Heart left ventricle (tissue), 16 donors: ENCODE data around the gene RLF. TPM values are rescaled to one million over a fixed set of nuclear protein-coding genes. Genes with fewer than 3 reads are reported as not detected.

Source experiments
- ATAC-seq, 4 donors: fragments of 200-7000 bp; cut with Tn5 transposase; one replicate each; pipeline ENCODE4 v1.9.1; 2020 to 2022; ENCODE audit warnings: moderate library complexity in 4 of 4, mild to moderate bottlenecking in 3 of 4, moderate number of reproducible peaks in 1 of 4
- DNase-seq, 5 donors: peaks; one replicate each; pipeline ENCODE4 v3.0.0-alpha.2; 2020
- H3K27ac ChIP-seq, 12 donors: fragments of 200-600 bp; sonication (generic) in 4 of 12; one replicate each; pipeline versions ENCODE4 v1.5.0 to v1.8.0; 2016 to 2022; ENCODE audit warnings: mild to moderate bottlenecking in 2 of 12
- H3K27me3 ChIP-seq, 9 donors: fragments of 200-600 bp; sonication (generic) in 2 of 9; one replicate each; pipeline versions ENCODE4 v1.5.1 to v1.8.0; 2016 to 2022; ENCODE audit warnings: mild to moderate bottlenecking in 3 of 9
- H3K36me3 ChIP-seq, 9 donors: fragments of 200-600 bp; sonication (generic) in 2 of 9; one replicate each; pipeline versions ENCODE4 v1.5.0 to v1.8.0; 2018 to 2022; ENCODE audit warnings: mild to moderate bottlenecking in 2 of 9
- H3K4me1 ChIP-seq, 12 donors: fragments of 200-600 bp; sonication (generic) in 4 of 12; one replicate each; pipeline versions ENCODE4 v1.5.0 to v1.8.0; 2016 to 2022; ENCODE audit warnings: mild to moderate bottlenecking in 3 of 12
- H3K4me3 ChIP-seq, 12 donors: fragments of 200-600 bp; sonication (generic) in 4 of 12; one replicate each; pipeline versions ENCODE4 v1.5.0 to v1.8.0; 2017 to 2022; ENCODE audit warnings: mild to moderate bottlenecking in 9 of 12, moderate library complexity in 4 of 12
- H3K9me3 ChIP-seq, 12 donors: fragments of 200-600 bp; sonication (generic) in 4 of 12; one replicate each; pipeline versions ENCODE4 v1.5.0 to v1.8.0; 2016 to 2022; ENCODE audit warnings: mild to moderate bottlenecking in 1 of 12
- POLR2A ChIP-seq, 2 donors: fragments of 450-650 bp; IDR thresholded peaks; one replicate each; pipeline ENCODE4 v1.6.1; 2017; ENCODE audit warnings: antibody characterized with exemption in 2 of 2, mild to moderate bottlenecking in 2 of 2, moderate library complexity in 2 of 2
- WGBS, 4 donors: extraction: QIAGEN DNeasy Blood & Tissue Kit in 2 of 4; methylation state at CpG; one replicate each; pipeline versions ENCODE4 v1.1.5 to v1.1.7; 2013 to 2018; 5-methylcytosine and 5-hydroxymethylcytosine counted together
- intact Hi-C, 10 donors: fragments of 100-400 bp; cut with DNase I; formaldehyde crosslinking; loops; one replicate each; pipeline versions ENCODE4 v1.11.1 to v1.14.2; 2022
- polyA plus RNA-seq, 2 donors: library from polyadenylated mRNA; stranded (reverse); fragments of 200-250 nt; gene quantifications; one replicate each; pipeline ENCODE4 v1.2.3, GENCODE V29; 2013
- total RNA-seq, 9 donors: library from RNA; depleted of rRNA in 2 of 9; stranded (reverse); fragments of >200 nt in 2 of 9; fragmentation: NEBNext Ultra II Directional in 3 of 9; extraction: Animal tissue kit (Norgen Biotek cat#: 25700) in 3 of 9; gene quantifications; one replicate each; pipeline versions ENCODE4 v1.1.0 to v1.2.4, GENCODE V29; 2016 to 2023
- TF ChIP-seq, protein P1 (sequence below), 12 donors: fragments of 200-600 bp; sonication (generic) in 4 of 12; IDR thresholded peaks; one replicate each; pipeline versions ENCODE4 v1.5.0 to v1.8.0; 2018 to 2022; ENCODE audit warnings: antibody characterized with exemption in 12 of 12, mild to moderate bottlenecking in 5 of 12
- donor health status: ischemic (EF 13 %, LVEDD 7.1; RV severe dilation, severe dysfunction).
- donor health status: healthy with polysubstance abuse.
- donor health status: DM: no; HTN: yes; CAD: no.
- donor health status: DM: no; HTN: no; CAD: no.
- donor health status: ischemic (EF 25% LVEDD 6.9; RV normal size, moderate dysfunction).
- donor health status: ischemic (EF 25% LVEDD 5.7; RV mildly dilated, moderate dysfunction).
- donor health status: healthy.
- donor health status: DM: yes; HTN: yes; CAD: no.
- donor health status: ischemic (EF 35%, LVEDD 5.7; RV mildly dilated, moderate dysfunction).
- donor health status: nonischemic (EF 11% LVEDD 7.7; RV severe dilation, severe dysfunction).
- donor health status: DM: yes; HTN: yes; CAD: no.
- donor health status: PGD.
- donor health status: ischemic (EF 29% LVEDD 5.4; RV normal size, mild dysfunction).
- donor health status: nonischemic (EF 23%, LVEDD 6.1; RV moderate dilation, normal function).

RLF gene
- total and polyA plus RNA-seq, 11 donors, result 2.7 to 14.5 (median 11.2) TPM

- H3K27ac ChIP-seq, result peak overlapping the region in 8 of 12 donors; percentile 50 to 88 (median 70)
- H3K27me3 ChIP-seq, result no peaks in the 10 kb centered on the region
- H3K36me3 ChIP-seq, result peaks cover 0 to 99% (median 86%) of the 10 kb centered on the region in 9 donors
- no peak for DNase-seq
- intact Hi-C loops, result no loop called here
- H3K9me3 ChIP-seq, result no peaks in the 10 kb centered on the region
- no peak for ATAC-seq
- TF ChIP-seq POLR2A (IDR thresholded peaks at IDR 0.05), result no peak
- TF ChIP-seq, protein P1, sequence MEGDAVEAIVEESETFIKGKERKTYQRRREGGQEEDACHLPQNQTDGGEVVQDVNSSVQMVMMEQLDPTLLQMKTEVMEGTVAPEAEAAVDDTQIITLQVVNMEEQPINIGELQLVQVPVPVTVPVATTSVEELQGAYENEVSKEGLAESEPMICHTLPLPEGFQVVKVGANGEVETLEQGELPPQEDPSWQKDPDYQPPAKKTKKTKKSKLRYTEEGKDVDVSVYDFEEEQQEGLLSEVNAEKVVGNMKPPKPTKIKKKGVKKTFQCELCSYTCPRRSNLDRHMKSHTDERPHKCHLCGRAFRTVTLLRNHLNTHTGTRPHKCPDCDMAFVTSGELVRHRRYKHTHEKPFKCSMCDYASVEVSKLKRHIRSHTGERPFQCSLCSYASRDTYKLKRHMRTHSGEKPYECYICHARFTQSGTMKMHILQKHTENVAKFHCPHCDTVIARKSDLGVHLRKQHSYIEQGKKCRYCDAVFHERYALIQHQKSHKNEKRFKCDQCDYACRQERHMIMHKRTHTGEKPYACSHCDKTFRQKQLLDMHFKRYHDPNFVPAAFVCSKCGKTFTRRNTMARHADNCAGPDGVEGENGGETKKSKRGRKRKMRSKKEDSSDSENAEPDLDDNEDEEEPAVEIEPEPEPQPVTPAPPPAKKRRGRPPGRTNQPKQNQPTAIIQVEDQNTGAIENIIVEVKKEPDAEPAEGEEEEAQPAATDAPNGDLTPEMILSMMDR (IDR thresholded peaks at IDR 0.05), result no peak
- peaks cover 4 to 56% (median 28%) of the 10 kb centered on the region in 12 donors for H3K4me1 ChIP-seq
- H3K4me3 ChIP-seq, result peak overlapping the region in 1 of 12 donors; percentile 34
Observed at GRCh38 chr1:40265919-40266318, 104.7 kb downstream of the RLF start.

DNA sequence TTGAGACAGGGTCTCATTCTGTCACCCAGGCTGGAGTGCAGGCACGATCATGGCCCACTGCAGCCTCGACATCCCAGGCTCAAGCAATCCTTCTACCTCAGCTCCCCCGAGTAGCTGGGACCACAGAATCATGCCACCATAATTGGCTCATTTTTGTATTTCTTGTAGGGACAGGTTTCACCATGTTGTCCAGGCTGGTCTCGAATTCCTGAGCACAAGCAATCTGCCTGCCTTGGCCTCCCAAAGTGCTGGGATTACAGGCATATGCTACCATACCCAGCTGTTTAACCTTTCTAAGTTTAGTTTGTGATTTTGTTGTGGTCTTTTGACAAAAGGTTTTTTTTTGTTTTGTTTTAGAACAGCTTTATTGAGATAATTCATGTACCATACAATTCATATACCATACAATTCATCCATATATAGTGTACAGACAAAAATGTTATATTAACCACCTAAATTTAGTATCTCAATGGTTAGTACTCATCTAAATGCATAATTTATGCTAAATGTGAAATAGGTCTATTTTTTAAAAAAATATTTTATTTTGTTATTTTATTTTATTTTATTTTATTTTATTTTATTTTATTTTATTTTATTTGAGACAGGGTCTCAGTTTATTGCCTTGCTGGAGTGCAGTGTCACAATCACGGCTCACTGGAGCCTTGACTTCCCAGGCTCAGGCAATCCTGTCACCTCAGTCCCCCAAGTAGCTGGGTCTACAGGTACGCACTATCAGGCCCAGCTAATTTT is 105.8 kb downstream of the RLF start:
- Histone ChIP-seq H3K4me3 (peak overlapping the region in 2 of 12 donors; percentile 9 to 34), H3K4me1 (peaks cover 4 to 51% (median 26%) of the 10 kb centered on the region in 12 donors), H3K27me3 (no peaks in the 10 kb centered on the region), H3K9me3 (no peaks in the 10 kb centered on the region), H3K36me3 (peaks cover 0 to 99% (median 86%) of the 10 kb centered on the region in 9 donors), H3K27ac (peak overlapping the region; percentile 28 to 88 (median 73))
- intact Hi-C loops, result no loop called here
- ATAC-seq (peak in 1 of 4 donors; percentile 8), DNase-seq (no peak)
- TF ChIP-seq POLR2A (IDR thresholded peaks at IDR 0.05), result no peak
- TF ChIP-seq, protein P1 (IDR thresholded peaks at IDR 0.05), result no peak
- 86 to 97% (median 90%) methylated on average over 6 of the region's 6 CpGs for WGBS, 4 donors

GRCh38 chr1:40267767-40268187 is 106.6 kb downstream of the RLF start:
- intact Hi-C loops, result no loop called here
- H3K27me3 ChIP-seq, result no peaks in the 10 kb centered on the region
- peak overlapping the region; percentile 28 to 88 (median 73) for H3K27ac ChIP-seq
- ATAC-seq, result peak; percentile 77 to 93 (median 92)
- DNase-seq, result peak in 1 of 5 donors; percentile 12
- TF ChIP-seq, protein P1 (IDR thresholded peaks at IDR 0.05), result no peak
- TF ChIP-seq POLR2A (IDR thresholded peaks at IDR 0.05), result no peak
- peaks cover 4 to 43% (median 20%) of the 10 kb centered on the region in 12 donors for H3K4me1 ChIP-seq
- H3K4me3 ChIP-seq, result peak overlapping the region in 2 of 12 donors; percentile 9 to 34
- H3K36me3 ChIP-seq, result peaks cover 0 to 99% (median 86%) of the 10 kb centered on the region in 9 donors
- WGBS, 4 donors, result 35 to 45% (median 38%) methylated on average over 2 of the region's 2 CpGs
- no peaks in the 10 kb centered on the region for H3K9me3 ChIP-seq

GRCh38 chr1:40268211-40268610 is 107.0 kb downstream of the RLF start:
- DNase-seq (no peak), ATAC-seq (no peak)
- peak overlapping the region; percentile 3 to 88 (median 73) for H3K27ac ChIP-seq
- peaks cover 0 to 99% (median 86%) of the 10 kb centered on the region in 9 donors for H3K36me3 ChIP-seq
- no peaks in the 10 kb centered on the region for H3K27me3 ChIP-seq
- intact Hi-C loops, result no loop called here
- TF ChIP-seq POLR2A (IDR thresholded peaks at IDR 0.05), result no peak
- TF ChIP-seq, protein P1 (IDR thresholded peaks at IDR 0.05), result no peak
- H3K4me3 ChIP-seq, result no peak overlapping the region
- peaks cover under 1 to 39% (median 15%) of the 10 kb centered on the region in 12 donors for H3K4me1 ChIP-seq
- H3K9me3 ChIP-seq, result no peaks in the 10 kb centered on the region
